Activated CD4-positive, alpha-beta T cell treated with anti-CD3 and anti-CD28 coated beads for 24 hours (primary cell): ENCODE results near the gene ARHGAP8.

Experiments
- DNase-seq, 2 donors: peaks; one replicate each; pipeline ENCODE4 v3.0.0-alpha.2; 2020; ENCODE audit warnings: low read depth in 2 of 2

The ARHGAP8 gene

DNA sequence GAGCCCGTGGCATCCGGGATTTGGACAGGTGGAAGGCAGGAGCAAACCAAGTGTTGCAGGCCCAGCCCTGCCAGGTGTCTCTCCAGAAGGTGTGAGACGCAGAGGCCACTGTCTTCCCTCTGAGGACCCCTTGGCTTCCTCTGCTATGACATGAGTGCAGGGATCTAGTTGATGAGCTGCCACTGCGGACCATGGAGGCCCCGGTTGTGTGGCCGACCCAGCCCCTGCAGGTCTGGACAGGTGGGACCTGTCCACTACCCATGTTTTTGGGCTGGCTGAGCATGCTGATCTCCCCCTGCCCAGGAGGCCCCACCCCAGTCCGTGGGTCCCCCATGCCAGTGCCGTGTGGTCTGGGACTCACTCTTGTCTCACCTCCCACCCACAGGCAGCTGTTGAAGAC lies 27.5 kb upstream of the ARHGAP8 start:
- no peak for DNase-seq

DNA sequence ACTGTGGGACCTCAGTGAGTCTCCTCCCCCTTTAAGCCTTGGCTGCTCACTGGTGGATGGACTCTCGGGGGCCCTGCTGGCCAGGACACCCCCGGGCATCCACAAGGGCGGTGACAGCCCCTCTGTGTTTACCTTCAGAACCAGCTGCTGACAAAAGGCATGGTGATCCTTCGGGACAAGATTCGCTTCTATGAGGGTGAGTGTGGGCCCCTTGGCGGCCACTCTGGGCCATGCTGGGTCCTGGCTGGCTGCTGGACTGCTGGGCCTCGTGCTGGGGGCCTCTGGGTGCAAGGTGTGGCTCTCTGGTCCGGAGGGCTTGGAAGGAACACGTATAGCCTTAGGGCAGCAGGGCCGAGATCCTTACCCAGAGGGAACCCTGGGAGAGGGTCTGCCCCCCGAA lies 25.9 kb upstream of the ARHGAP8 start:
- no peak for DNase-seq

DNA sequence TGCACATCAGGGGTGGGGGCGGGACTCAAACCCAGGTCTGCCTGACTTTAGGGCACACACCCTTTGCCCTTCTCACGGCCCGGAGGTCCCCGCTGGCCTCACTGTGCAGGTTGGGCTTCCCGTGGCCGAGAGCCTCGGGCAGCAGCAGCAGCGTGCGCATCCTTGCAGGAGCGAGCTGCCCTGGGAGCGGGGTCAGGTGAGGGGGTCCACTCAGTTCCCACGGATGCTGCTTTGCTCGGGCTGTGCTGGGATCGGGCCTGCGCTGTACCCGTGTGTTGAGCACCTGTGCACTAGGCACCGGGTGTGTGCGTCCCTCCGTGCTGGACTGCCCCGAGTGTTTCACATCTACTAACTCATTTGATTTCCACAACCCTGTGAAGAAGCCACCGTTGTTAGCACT lies 25.2 kb upstream of the ARHGAP8 start:
- no peak for DNase-seq

DNA sequence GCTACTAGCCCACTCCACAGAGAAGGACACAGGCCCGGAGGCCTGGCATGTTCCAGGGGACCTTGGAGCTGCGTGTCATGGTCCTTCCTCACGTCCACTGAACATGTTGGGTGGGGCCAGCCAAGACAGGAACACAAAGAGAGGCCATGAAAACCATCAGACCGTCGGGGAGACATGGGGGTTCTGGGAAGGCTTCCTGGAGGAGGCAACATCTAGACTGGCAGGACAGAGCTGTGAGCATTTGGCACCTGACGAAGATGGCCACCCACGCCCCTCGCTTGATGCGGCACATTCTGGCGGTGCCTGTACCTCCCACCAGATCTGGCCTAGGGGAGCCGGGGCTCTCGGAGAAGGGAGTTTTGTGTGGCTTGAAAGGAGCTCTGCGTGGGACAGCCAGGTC lies 24.7 kb upstream of the ARHGAP8 start:
- DNase-seq = no peak

DNA sequence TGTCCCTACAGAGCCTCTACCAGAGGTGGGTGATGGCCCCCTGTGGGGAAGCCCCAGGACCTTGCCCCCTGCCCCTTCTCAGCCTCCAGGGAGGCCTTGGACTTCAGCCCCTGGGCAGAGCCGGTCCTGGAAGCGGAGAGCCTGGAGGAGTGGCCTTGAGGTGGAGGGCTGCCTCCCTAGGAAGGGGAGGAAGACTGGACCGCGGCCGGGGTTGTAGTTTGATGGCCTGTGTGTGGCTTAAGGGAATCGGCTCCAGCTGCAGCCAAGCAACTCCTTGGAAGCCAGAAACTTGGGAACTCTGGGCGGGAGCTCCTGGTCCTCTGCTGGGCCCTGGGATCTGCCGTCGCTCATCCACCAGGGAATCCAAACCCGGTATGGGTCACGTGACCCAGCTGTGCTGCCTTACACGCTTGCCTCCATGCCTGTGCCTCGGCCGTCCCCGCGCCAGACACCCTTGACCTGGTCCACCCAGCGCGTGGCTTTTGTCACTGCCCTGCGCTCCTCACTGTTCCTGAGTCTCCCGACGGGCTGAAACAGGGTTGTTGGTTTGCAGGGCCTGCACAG lies 23.5 kb upstream of the ARHGAP8 start:
- DNase-seq = no peak

DNA sequence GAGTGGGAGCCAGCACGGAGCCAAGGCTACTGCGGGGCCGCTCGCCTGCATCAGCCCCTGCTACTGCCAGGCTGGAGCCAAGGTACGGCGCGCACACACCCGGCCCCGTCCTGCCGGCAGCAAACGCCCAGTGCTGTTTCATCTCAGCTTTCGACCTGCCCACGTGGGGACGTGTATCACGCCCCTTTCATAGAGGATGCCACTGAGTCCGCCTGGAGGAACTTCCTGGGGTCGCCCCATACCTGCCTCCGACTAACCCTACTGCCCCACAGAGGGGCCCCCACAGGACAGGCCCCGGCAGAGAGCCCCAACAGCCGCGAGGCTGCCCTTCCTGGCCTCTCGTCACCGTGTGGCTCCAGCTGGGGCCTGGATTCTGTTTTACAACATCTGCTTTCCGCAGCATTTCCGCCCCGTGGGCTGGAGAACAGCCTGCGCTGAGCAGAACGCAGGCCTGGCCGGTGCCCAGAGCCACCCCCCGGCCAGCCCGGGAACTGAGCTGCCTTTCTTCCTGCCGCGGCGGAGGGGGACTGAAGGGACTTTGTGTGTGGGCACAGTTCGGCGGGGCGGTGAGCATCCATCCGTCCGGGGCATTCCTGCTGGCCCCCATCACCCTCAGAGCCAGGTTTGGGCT lies 22.9 kb upstream of the ARHGAP8 start:
- DNase-seq = no peak

DNA sequence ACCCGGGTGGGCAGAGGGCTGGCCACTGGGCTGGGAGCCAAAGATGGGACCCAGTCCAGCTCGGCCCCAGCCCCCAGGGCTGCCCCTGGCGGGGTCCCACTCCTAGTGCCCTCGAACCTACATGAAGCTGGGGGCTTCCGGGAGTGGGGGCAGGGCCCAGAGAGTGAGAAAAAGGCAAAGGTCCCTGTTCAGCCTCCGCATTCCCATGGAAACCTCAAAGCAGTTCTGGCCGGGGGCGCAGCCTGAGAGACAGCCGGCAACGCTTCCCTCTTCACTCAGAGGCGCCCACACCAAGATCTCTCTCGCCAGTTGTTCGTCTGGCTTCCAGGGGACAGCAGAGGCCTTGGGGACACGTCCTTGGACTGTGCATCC lies 22.4 kb upstream of the ARHGAP8 start:
- no peak for DNase-seq

DNA sequence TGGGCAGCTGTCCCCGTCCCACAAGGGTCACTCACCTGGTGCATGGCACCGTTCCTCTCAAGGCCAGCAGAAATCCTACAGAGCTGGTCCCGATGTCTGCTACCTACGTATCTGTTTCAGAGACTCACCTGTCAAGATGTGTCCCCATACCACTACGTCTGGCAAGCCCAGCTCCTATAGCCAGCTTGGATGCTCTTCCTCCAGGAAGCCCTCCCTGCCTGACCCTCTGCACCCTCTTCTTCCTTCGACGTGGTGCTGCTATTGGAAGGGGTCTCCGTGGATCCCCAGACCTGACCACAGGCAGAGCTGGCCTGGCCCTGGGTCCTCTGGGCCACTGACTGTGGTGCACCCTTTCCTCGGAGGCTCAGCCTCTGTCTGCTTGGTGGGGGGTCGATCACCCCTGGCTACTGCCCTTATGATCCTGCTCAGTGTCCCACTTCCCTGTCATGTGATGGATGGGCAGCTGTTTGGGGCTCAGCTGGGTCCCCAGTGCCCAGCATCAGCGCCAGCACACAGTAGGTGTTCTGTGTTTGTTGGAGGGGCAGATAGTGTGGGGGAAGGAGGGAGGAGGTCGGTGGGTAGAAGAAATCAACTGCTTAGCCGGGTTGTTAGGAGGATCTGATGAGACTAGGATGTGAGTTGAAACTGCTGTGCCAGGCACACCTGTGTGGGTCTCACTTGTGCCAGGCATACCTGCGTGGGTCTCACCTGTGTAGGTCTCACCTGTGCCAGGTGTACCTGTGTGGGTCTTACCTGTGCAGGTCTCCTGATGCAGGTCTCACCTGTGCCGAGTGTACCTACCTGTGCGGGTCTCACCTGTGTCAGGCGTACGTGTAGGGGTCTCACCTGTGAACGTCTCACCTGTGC lies 21.7 kb upstream of the ARHGAP8 start:
- no peak for DNase-seq

DNA sequence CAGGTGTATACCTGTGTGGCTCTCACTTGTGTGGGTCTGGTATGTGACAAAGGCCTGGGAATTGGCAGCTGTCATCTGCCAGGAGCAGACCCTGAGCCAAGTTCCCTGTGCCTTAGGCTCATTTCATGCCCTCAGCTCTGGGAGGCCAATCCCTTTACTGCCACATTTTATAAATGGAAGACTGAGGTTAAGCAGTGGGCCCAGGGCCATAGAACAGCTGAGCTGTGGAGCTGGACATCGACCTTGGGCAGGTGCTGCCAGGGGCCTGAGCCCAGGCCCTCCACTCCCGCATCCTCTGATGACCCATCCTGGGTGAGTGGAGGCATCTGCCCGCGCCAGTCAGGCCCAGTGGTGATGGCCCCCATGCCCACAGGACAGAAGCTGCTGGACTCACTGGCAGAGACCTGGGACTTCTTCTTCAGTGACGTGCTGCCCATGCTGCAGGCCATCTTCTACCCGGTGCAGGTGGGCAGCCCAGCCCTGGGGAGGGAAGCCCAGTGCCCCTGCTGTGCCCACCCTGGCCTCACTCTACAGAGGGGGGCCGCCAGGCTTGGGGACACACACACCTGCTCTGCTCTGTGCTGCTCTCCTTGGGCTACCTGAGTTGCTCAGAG lies 20.9 kb upstream of the ARHGAP8 start:
- no peak for DNase-seq

DNA sequence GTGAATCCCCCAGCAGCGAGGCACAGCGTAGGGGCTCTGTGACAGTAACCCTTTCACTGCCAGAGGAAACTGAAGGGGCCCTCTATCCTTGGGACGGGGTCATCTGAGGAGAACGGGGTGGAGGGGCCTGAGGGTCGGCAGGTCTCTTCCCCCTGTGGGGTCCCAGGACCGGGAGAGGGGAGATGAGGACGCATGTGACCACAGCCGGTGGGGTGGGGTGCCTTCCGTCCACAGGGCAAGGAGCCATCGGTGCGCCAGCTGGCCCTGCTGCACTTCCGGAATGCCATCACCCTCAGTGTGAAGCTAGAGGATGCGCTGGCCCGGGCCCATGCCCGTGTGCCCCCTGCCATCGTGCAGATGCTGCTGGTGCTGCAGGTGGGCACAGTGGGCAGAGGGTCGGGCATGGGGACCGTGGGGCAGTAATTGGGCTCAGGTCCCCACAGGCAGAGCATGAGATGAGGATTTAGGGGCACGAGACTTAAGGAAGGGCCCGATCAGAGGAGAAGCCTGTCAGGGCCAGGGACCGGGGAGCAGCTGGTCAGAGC lies 20.3 kb upstream of the ARHGAP8 start:
- no peak for DNase-seq

DNA sequence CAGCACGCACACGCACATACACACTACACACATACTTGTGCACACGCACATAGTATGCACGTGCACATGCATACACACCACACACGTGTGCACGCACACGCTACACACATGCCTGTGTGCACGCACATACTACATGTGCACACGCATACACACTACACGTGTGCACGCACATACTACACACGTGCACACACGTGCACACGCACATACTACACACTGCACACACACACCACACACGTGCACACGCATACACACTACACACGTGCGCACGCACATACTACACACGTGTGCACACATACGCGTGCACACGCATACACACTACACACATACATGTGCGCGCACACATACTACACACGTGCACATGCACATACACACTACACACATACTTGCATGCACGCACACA lies 19.7 kb upstream of the ARHGAP8 start:
- no peak for DNase-seq

DNA sequence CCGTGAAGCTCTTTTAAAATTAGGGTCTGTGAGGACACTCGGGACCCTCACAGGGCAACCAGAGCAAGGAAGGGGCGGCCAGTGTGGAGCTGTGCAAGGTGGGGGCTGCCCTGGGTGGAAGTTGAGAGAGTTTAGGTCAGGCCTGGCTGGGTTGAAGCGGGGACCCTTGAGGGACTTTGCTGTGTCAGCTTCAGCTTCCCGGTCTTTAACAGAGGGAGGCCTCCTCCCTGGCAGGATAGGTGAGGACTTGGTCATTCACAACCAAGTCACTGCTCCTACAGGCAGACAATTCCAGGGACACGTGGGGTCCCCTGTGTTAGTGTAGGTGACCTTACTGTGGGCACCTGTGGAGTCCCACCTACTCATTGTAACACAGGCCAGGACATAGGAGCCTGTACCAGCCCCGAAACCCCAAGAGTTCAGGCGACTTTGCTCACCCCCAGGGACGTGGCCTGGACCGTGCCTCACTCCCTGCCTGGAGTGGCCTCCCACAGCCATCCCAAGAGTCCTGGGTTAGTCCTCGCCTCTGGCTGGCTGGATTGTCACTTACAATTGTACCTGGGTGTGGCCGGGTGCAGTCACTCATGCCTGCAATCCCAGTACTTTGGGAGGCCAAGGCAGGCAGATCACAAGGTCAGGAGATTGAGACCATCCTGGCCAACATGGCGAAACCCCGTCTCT lies 18.8 kb upstream of the ARHGAP8 start:
- no peak for DNase-seq

DNA sequence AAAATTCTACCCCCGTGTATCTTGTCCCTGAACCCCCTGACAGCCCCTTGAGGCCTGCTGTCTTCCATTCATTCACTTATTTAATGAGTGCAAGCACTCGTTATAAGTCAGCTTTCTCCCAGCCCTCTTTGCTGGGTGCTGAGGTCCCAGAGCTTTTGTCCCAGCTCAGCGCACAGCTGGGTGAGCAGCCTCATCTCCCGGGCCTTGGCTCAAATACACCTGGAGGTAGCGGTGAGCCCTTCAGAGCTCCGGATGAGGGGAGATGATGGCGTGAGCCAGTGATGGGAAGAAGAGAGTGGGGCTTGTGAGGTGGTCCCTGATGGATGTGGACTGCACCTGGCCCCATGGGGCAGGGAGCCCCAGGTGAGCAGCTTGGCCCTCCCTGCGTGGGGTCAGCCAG lies 18.1 kb upstream of the ARHGAP8 start:
- no peak for DNase-seq

DNA sequence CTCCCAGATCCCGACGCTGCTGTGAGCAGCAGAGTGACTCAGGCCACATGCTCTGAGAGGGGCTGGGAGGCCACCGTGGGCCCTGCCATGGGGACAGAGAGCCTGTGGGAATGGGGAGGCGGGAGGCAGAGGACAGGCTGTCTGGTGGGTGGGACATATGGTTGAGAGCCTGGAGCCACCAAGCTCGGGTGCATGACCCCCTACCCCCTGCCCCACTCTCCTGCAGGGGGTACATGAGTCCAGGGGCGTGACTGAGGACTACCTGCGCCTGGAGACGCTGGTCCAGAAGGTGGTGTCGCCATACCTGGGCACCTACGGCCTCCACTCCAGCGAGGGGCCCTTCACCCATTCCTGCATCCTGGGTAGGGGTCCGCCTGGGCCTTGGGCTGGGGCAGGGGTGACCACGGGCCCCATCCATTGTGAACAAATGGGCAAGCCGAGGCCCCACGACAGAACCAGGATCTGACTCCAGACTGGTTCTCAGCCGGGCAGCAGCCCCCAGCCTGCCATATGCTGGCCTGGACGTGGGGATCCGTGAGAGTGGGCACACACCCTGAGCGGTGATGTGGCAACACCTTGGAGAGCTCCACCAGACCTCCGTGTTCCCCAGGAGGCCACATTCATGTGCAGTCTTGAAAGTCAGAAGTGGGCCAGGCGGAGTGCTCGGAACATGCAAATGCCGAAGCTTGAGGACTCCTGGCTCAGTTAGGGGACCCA lies 17.4 kb upstream of the ARHGAP8 start:
- DNase-seq = no peak

DNA sequence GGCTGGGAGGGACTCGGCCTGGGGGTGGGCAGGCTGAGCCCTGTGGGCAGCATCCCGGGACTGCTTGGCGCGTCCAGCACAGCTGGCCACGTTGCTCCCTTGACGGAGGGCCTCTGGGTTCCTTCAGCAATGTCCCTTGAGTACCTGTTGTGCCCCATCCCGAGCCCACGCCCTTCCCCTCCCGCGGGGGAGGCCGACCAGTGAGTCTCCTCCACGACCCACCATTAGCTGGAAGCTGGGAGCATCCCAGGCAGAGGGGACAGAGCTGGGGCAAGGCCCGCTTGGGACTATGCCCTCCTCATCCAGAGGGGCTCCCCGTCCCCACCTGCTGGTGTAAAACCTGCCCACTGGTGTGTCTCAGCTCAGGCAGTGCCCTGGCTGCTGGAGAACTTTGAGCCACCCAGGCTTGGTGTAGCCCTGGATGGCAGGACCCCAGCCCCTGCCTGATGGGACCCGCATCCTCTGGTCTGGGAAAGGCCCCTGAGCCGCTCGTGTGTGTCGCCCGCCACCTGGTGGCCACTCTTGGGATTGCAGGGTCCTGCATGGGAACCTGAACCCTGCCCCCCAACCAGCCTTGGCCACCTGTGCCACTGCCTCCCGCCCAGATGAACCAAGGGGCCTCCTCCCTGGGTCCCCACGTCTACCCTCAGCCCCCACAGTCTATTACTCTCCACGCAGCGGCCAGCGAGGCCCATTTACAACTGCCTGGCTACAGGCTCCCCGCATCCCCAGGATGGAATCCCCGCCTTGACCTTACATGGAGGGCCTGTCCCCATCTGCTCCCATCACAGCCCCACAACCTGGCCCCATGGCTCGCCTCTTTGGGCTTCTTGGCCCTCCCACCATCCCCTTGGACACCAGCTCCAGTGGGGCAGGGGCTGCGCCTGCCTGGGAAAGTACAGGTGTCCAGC lies 16.6 kb upstream of the ARHGAP8 start:
- peak; percentile 81 to 82 for DNase-seq

DNA sequence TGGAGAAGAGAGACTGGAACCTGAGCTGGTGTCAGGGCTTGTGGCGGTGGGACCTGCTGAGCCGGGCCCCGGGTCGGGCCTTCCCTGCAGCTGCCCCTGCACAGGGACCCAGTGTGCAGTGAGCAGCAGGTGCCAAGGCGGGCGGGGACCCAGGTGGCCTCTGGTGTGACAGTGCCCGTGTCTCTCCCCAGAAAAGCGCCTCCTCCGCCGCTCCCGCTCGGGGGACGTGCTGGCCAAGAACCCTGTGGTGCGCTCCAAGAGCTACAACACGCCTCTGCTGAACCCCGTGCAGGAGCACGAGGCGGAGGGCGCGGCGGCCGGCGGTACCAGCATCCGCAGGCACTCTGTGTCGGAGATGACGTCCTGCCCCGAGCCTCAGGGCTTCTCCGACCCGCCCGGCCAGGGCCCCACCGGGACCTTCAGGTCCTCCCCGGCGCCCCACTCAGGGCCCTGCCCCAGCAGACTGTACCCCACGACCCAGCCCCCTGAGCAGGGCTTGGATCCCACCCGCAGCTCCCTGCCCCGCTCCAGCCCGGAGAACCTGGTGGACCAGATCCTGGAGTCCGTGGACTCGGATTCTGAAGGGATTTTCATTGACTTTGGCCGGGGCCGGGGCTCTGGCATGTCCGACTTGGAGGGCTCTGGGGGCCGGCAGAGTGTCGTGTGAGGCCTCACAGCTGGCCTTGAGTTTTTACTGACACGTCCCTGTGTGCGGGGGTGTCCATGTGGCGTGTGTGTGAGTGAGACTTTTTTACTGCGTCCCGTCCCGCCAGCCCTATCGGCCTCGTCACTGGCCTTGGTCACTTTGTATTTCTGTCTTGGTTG lies 15.6 kb upstream of the ARHGAP8 start:
- no peak for DNase-seq

DNA sequence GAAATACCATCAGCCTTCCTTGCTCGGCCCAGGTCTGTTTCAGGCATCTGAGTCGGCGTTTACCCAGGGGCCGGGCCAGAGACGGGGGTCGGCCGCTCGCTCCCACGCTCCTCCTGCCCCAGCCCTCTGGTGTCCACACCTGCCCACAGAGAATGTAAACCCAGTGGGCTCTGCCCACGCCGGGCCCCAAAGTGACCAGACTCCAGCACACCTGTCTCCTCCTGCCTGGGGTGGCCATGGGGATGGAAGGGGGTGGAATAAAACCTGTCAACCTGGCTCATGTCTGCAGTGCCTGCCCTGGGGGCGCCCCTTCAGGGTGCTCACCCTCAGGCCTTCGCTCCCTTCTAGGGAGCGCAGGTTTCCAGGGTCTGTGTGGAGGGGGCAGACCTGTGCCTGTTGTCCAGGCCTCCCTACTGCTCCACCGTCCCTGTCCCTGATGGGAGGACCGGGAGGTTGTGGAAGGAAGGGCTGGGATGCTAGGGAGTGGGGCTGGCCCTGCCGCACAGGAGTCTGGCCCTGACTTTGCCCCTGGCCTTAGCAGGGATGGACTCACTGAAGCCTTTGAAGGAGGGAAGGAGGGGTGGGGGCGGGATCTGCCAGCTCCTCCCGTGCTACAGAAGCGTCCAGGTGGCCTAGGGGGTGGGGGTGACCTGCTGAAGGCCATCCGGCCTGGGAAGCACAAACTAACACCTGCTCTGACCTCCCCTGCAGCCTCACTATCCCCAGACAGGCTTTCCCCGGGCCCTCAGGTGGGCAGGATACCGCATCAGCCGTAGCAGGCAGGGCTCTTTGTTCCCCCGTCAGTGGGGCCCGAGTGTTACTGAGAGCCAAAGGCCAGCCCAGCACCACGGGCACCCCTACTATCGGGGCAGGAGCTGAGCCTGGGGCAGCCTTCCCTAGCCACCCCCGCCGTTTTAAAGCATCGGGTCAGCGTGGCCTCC lies 14.7 kb upstream of the ARHGAP8 start:
- DNase-seq = no peak

DNA sequence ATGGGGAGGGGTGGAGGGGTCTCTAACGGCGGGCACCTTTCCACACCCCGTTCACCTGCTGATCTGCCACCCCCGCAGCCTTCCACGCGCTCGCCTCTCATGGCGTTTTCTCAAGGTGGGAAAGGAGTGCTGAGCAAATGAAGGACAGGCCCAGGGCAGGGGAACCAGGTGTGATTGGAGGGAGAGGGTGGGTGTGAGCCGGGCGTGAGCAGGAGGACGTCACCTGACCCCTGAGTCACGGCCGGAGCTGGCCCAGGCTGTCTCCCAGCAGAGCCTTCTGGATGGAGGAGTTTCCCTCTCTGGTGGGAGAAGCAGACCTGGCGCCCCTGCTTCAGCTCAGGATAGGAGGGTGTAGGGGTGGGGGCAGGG lies 14.0 kb upstream of the ARHGAP8 start:
- no peak for DNase-seq
